A549 (cell line): Measurements from ENCODE around the gene ZFHX3.

Experiments
- BCL3 ChIP-seq: fragments of >200 bp; sonication (Bioruptor Twin); formaldehyde crosslinking; IDR thresholded peaks from 3 replicates; pipeline ENCODE4 v1.6.1; 2016
- CBX2 ChIP-seq: fragments of 200-600 bp; sonication (generic); IDR thresholded peaks from 2 replicates; pipeline ENCODE4 v1.6.1; 2016; ENCODE audit warnings: low read depth, mild to moderate bottlenecking, borderline replicate concordance
- CEBPB ChIP-seq, 2 experiments: fragments of >200 bp in 1 of 2; sonication (Bioruptor Twin) in 1 of 2; formaldehyde crosslinking in 1 of 2; IDR thresholded peaks; 2 replicates each; pipeline ENCODE4 v1.6.1; 2012 to 2016
- CHD2 ChIP-seq: fragments of 150-350 bp; IDR thresholded peaks from 2 replicates; pipeline ENCODE4 v1.6.1; 2014; ENCODE audit warnings: low read length; ENCODE audit not compliant: partially characterized antibody
- CTCF ChIP-seq: fragments of >200 bp; sonication (Bioruptor Twin); formaldehyde crosslinking; IDR thresholded peaks from 3 replicates; pipeline ENCODE4 v1.5.1; 2016
- EP300 ChIP-seq, 2 experiments: fragments of >200 bp; sonication (Bioruptor Twin); formaldehyde crosslinking; IDR thresholded peaks; 2 replicates in 1 of 2; 3 replicates in 1 of 2; pipeline ENCODE4 v1.6.1; 2016 to 2017
- HDAC2 ChIP-seq: fragments of 200-600 bp; sonication (generic); IDR thresholded peaks from 2 replicates; pipeline ENCODE4 v1.6.1; 2016
- HOXA7 ChIP-seq: fragments of 250-450 bp; sonication (Bioruptor Pico); IDR thresholded peaks from 2 replicates; pipeline ENCODE4 v1.5.0; 2020; ENCODE audit warnings: mild to moderate bottlenecking, moderate library complexity
- JUN ChIP-seq, 2 experiments: fragments of >200 bp; sonication (Bioruptor Twin); formaldehyde crosslinking; IDR thresholded peaks; 2 replicates in 1 of 2; 3 replicates in 1 of 2; pipeline ENCODE4 v1.6.1; 2016 to 2017
- MAX ChIP-seq: IDR thresholded peaks from 2 replicates; pipeline ENCODE4 v1.6.1; 2012
- NPAS2 ChIP-seq: fragments of 250-450 bp; sonication (Bioruptor Pico); IDR thresholded peaks from 2 replicates; pipeline ENCODE4 v1.8.0; 2022; ENCODE audit warnings: mild to moderate bottlenecking, moderate library complexity, borderline replicate concordance
- RFX5 ChIP-seq: fragments of 450-650 bp; IDR thresholded peaks from 2 replicates; pipeline ENCODE4 v1.7.1; 2014; ENCODE audit warnings: antibody characterized with exemption, mild to moderate bottlenecking, moderate library complexity
- USF2 ChIP-seq: fragments of 450-650 bp; IDR thresholded peaks from 2 replicates; pipeline ENCODE4 v1.6.1; 2014; ENCODE audit warnings: antibody characterized with exemption
- ZC3H11A ChIP-seq: fragments of 450-650 bp; IDR thresholded peaks from 2 replicates; pipeline ENCODE4 v1.6.1; 2014; ENCODE audit warnings: antibody characterized with exemption, mild to moderate bottlenecking

- TF ChIP-seq CBX2 (no peak), ZC3H11A (no peak), RFX5 (no peak), NPAS2 (CRISPR knock-in tag) (no peak), HDAC2 (no peak), MAX (no peak), CHD2 (no peak), CTCF (no peak), JUN (IDR thresholded peaks at IDR 0.05) (no peak), CEBPB (IDR thresholded peaks at IDR 0.05) (no peak), BCL3 (no peak), EP300 (IDR thresholded peaks at IDR 0.05) (no peak), HOXA7 (CRISPR knock-in tag) (no peak), USF2 (no peak)
Observed at GRCh38 chr16:72787130-72787513, 260.8 kb downstream of the ZFHX3 start.
